CD4-positive, alpha-beta T cell (primary cell): ENCODE results near the gene SFTPD. TPM values are rescaled to one million over a fixed set of nuclear protein-coding genes. Genes with fewer than 3 reads are reported as not detected.

Experiments used
- ATAC-seq: fragments of 200-7000 bp; cut with Tn5 transposase; one replicate; pipeline ENCODE4 v1.10.0; 2022; ENCODE audit warnings: mild to moderate bottlenecking; ENCODE audit not compliant: poor library complexity
- CTCF ChIA-PET: fragments of 350-600 bp; sonication (Branson Sonifier 250); formaldehyde crosslinking; loops from one replicate; lab custom pipeline; 2021; ENCODE audit warnings: antibody characterized with exemption, inconsistent platforms; lab: Charles Lee
- POLR2A ChIA-PET: fragments of 350-600 bp; sonication (Branson Sonifier 250); formaldehyde crosslinking; loops from one replicate; lab custom pipeline; 2021; ENCODE audit warnings: antibody characterized with exemption, inconsistent platforms; lab: Charles Lee
- DNase-seq, 14 experiments: peaks; one replicate each; pipeline ENCODE4 v3.0.0-alpha.2; 2013 to 2020; ENCODE audit warnings: mixed read lengths in 2 of 14
- H3K27ac ChIP-seq, 2 donors: one replicate each; pipeline versions ENCODE4 v1.5.1 to v1.7.0; 2013; ENCODE audit warnings: low read length in 2 of 2, low read depth in 1 of 2, mild to moderate bottlenecking in 1 of 2
- H3K27me3 ChIP-seq, 2 experiments: 1 replicate in 1 of 2; 2 replicates in 1 of 2; pipeline versions ENCODE4 v1.6.1 to v1.7.0; 2013; ENCODE audit warnings: low read length in 2 of 2, control low read depth in 1 of 2, mild to moderate bottlenecking in 1 of 2, moderate library complexity in 1 of 2; ENCODE audit not compliant: insufficient read depth in 2 of 2, control insufficient read depth in 1 of 2
- H3K36me3 ChIP-seq: one replicate; pipeline ENCODE4 v1.6.1; 2013; ENCODE audit warnings: low read length, control low read depth; ENCODE audit not compliant: insufficient read depth
- H3K4me1 ChIP-seq: one replicate; pipeline ENCODE4 v1.6.1; 2013; ENCODE audit warnings: low read length, control low read depth; ENCODE audit not compliant: insufficient read depth
- H3K4me3 ChIP-seq: one replicate; pipeline ENCODE4 v1.5.1; 2013; ENCODE audit warnings: mild to moderate bottlenecking, low read length, moderate library complexity
- H3K9me3 ChIP-seq, 2 experiments: 1 replicate in 1 of 2; 2 replicates in 1 of 2; pipeline versions ENCODE4 v1.6.1 to v1.7.0; 2013; ENCODE audit warnings: low read length in 2 of 2, mild to moderate bottlenecking in 2 of 2, control low read depth in 1 of 2, moderate library complexity in 1 of 2; ENCODE audit not compliant: control insufficient read depth in 1 of 2, insufficient read depth in 1 of 2
- H3K27ac Mint-ChIP-seq: one replicate; pipeline ENCODE4 v1.8.0; 2020; ENCODE audit warnings: mixed read lengths
- H3K27me3 Mint-ChIP-seq: one replicate; pipeline ENCODE4 v1.8.0; 2021; ENCODE audit warnings: mixed read lengths
- H3K36me3 Mint-ChIP-seq: one replicate; pipeline ENCODE4 v1.8.0; 2021; ENCODE audit warnings: low read depth, mixed read lengths
- H3K4me1 Mint-ChIP-seq: one replicate; pipeline ENCODE4 v1.8.0; 2021; ENCODE audit warnings: low read depth, mixed read lengths
- H3K4me3 Mint-ChIP-seq: one replicate; pipeline ENCODE4 v1.8.0; 2020; ENCODE audit warnings: mild to moderate bottlenecking, mixed read lengths
- H3K9me3 Mint-ChIP-seq: one replicate; pipeline ENCODE4 v1.8.0; 2020; ENCODE audit warnings: mixed read lengths
- intact Hi-C, 2 experiments: fragments of 100-400 bp; cut with DNase I in 1 of 2; cut with micrococcal nuclease in 1 of 2; formaldehyde crosslinking; loops; one replicate each; pipeline versions ENCODE4 v1.15.1 to v1.9.0; 2023 to 2025; cut with DNase I, micrococcal nuclease
- total RNA-seq, 174 experiments: library from RNA in 2 of 174; stranded (reverse) in 2 of 174; gene quantifications; one replicate each; pipeline ENCODE4 v1.2.3 and lab custom pipeline; 2021 to 2026
- TF ChIP-seq, protein P1 (sequence below): fragments of 200-600 bp; IDR thresholded peaks from one replicate; pipeline ENCODE4 v1.8.0; 2022; ENCODE audit warnings: antibody characterized with exemption, mild to moderate bottlenecking

Gene SFTPD
- total RNA-seq, 2 experiments from 2014 or later, result not detected

DNA sequence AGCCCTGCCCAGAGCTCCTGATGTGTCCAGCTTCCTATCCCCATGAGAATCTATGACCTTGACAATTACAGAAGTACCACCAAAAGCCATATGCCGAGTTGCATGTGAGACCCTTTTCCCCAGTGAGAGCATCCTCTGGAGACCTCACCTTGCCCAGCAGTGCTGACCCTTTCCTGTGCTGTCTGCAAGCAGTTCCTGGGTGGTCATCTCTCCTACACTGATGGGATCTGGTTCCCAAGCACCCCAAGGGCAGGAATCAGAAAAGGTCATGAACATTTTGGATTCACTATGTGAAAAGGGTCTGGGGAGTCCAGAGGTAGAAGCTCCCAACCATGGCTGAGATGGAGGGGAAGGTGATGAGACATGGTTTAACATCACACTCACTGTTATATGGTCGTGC lies 18.2 kb downstream of the SFTPD start:
- DNase-seq (no peak), ATAC-seq (no peak)
- H3K9me3 ChIP-seq, result peaks cover 0 to 5% of the 10 kb centered on the region in 2 experiments
- Mint-ChIP-seq H3K4me1 (no peaks in the 10 kb centered on the region), H3K27me3 (peaks cover 47% of the 10 kb centered on the region), H3K27ac (no peak overlapping the region), H3K9me3 (no peaks in the 10 kb centered on the region), H3K36me3 (no peaks in the 10 kb centered on the region), H3K4me3 (no peak overlapping the region)
- no peak overlapping the region for H3K27ac ChIP-seq
- ChIA-PET POLR2A (no interaction called here), CTCF (no interaction called here)
- H3K4me3 ChIP-seq, result no peak overlapping the region
- no peaks in the 10 kb centered on the region for H3K36me3 ChIP-seq
- intact Hi-C loops, result no loop called here
- peaks cover 0 to 10% of the 10 kb centered on the region in 2 experiments for H3K27me3 ChIP-seq
- TF ChIP-seq, protein P1, sequence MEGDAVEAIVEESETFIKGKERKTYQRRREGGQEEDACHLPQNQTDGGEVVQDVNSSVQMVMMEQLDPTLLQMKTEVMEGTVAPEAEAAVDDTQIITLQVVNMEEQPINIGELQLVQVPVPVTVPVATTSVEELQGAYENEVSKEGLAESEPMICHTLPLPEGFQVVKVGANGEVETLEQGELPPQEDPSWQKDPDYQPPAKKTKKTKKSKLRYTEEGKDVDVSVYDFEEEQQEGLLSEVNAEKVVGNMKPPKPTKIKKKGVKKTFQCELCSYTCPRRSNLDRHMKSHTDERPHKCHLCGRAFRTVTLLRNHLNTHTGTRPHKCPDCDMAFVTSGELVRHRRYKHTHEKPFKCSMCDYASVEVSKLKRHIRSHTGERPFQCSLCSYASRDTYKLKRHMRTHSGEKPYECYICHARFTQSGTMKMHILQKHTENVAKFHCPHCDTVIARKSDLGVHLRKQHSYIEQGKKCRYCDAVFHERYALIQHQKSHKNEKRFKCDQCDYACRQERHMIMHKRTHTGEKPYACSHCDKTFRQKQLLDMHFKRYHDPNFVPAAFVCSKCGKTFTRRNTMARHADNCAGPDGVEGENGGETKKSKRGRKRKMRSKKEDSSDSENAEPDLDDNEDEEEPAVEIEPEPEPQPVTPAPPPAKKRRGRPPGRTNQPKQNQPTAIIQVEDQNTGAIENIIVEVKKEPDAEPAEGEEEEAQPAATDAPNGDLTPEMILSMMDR, result no peak
- H3K4me1 ChIP-seq, result peaks cover 7% of the 10 kb centered on the region

- Mint-ChIP-seq H3K27ac (no peak overlapping the region), H3K9me3 (no peaks in the 10 kb centered on the region), H3K4me1 (no peaks in the 10 kb centered on the region), H3K36me3 (no peaks in the 10 kb centered on the region), H3K4me3 (no peak overlapping the region), H3K27me3 (peaks cover 44% of the 10 kb centered on the region)
- H3K4me1 ChIP-seq, result peaks cover 7% of the 10 kb centered on the region
- no peaks in the 10 kb centered on the region for H3K36me3 ChIP-seq
- H3K27ac ChIP-seq, result no peak overlapping the region
- peaks cover 0 to 10% of the 10 kb centered on the region in 2 experiments for H3K27me3 ChIP-seq
- ChIA-PET CTCF (no interaction called here), POLR2A (no interaction called here)
- TF ChIP-seq, protein P1, result no peak
- intact Hi-C loops, result no loop called here
- no peak overlapping the region for H3K4me3 ChIP-seq
- peaks cover 0 to 5% of the 10 kb centered on the region in 2 experiments for H3K9me3 ChIP-seq
- ATAC-seq (no peak), DNase-seq (no peak)
These were observed 18.6 kb downstream of the SFTPD start for GRCh38 chr10:79930267-79930666.

- Histone ChIP-seq H3K27me3 (peaks cover 0 to 10% of the 10 kb centered on the region in 2 experiments), H3K9me3 (peaks cover 0 to 5% of the 10 kb centered on the region in 2 experiments), H3K27ac (no peak overlapping the region), H3K4me1 (peaks cover 7% of the 10 kb centered on the region), H3K36me3 (no peaks in the 10 kb centered on the region), H3K4me3 (no peak overlapping the region)
- ATAC-seq (peak; percentile 46), DNase-seq (peak; percentile 44 to 85 (median 66))
- ChIA-PET POLR2A (no interaction called here), CTCF (interaction anchor here (0.6 to 0.8 kb wide), 2 partner anchors 9 to 139 kb away, joined by 3 read pairs; no protein-coding TSS in a partner anchor)
- TF ChIP-seq, protein P1, result peak; percentile 65
- H3K27me3 Mint-ChIP-seq, result peaks cover 36% of the 10 kb centered on the region
- H3K4me3 Mint-ChIP-seq, result no peak overlapping the region
- H3K27ac Mint-ChIP-seq, result no peak overlapping the region
- H3K36me3 Mint-ChIP-seq, result no peaks in the 10 kb centered on the region
- H3K4me1 Mint-ChIP-seq, result no peaks in the 10 kb centered on the region
- H3K9me3 Mint-ChIP-seq, result no peaks in the 10 kb centered on the region
- intact Hi-C loops, result loop anchor here (1.0 to 5.0 kb wide), 2 partner anchors 367 to 392 kb away; no protein-coding TSS in a partner anchor
These were observed 19.4 kb downstream of the SFTPD start for GRCh38 chr10:79929409-79929904.
